Coronary artery (tissue), 2 donors: ENCODE results near the gene SPR.

Source experiments
- DNase-seq: peaks from one replicate; pipeline ENCODE4 v3.0.0-alpha.2; 2017; ENCODE audit warnings: low spot score
- H3K27ac ChIP-seq, 2 donors: fragments of 200-600 bp; sonication (generic); one replicate each; pipeline ENCODE4 v1.5.1; 2016 to 2019
- H3K4me3 ChIP-seq: fragments of 200-600 bp; sonication (generic); 2 replicates; pipeline ENCODE4 v1.5.1; 2016; ENCODE audit warnings: mild to moderate bottlenecking, moderate library complexity
- CTCF ChIP-seq: fragments of 200-600 bp; sonication (generic); IDR thresholded peaks from one replicate; pipeline ENCODE4 v1.5.1; 2019; ENCODE audit warnings: antibody characterized with exemption

Gene SPR

GRCh38 chr2:72938455-72938854 lies 51.2 kb downstream of the SPR start:
- no peak overlapping the region for H3K27ac ChIP-seq
- no peak overlapping the region for H3K4me3 ChIP-seq
- no peak for TF ChIP-seq CTCF
- DNase-seq, result no peak

GRCh38 chr2:72940361-72940760 lies 53.2 kb downstream of the SPR start:
- no peak for DNase-seq
- Histone ChIP-seq H3K4me3 (no peak overlapping the region), H3K27ac (no peak overlapping the region)
- TF ChIP-seq CTCF, result no peak

- TF ChIP-seq CTCF, result no peak
- Histone ChIP-seq H3K4me3 (no peak overlapping the region), H3K27ac (no peak overlapping the region)
- no peak for DNase-seq
These were observed 53.6 kb downstream of the SPR start for GRCh38 chr2:72940786-72941185.
